ENCODE results near the gene CAP2. TPM values are rescaled to one million over a fixed set of nuclear protein-coding genes. Genes with fewer than 3 reads are reported as not detected.

The CAP2 gene
- total and polyA plus RNA-seq, 12 donors: 42.0 to 211 (median 156) TPM

- WGBS, 2 donors: 33 to 39% methylated on average over 3 of the region's 3 CpGs
- Histone ChIP-seq H3K4me3 (no peak overlapping the region), H3K4me1 (peaks cover 0 to 25% (median 0%) of the 10 kb centered on the region in 9 donors), H3K27me3 (no peaks in the 10 kb centered on the region), H3K9me3 (no peaks in the 10 kb centered on the region), H3K36me3 (no peaks in the 10 kb centered on the region), H3K27ac (peak overlapping the region in 1 of 10 donors; percentile 29)
- DNase-seq: no peak
- ATAC-seq: no peak
- intact Hi-C loops (cut with DNase I): no loop called here
- no peak for TF ChIP-seq CTCF (IDR thresholded peaks at IDR 0.05)
These were observed 63.3 kb downstream of the CAP2 start for GRCh38 chr6:17456711-17457110.

DNA sequence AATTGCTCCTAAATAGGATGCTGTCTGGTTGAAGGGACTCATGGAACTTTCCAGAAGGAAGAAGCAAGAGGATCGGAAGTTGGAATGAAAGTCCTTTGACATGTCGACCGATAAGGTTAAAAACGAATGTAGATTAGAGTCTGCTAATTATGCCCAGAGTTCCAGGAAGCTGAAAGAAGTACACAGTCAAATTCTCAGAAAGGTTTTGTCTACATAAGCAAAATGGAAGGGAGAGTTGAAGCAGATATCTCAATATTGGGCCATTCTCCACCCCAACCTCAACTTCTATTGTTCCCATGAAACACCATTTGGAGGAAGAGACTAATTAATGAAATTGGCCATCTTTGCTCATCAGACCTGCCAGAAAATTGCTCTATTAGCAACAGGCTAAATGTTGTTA is 64.0 kb downstream of the CAP2 start:
- peak in 1 of 8 donors; percentile 34 for ATAC-seq

GRCh38 chr6:17457956-17458355 is 64.6 kb downstream of the CAP2 start:
- no peaks in the 10 kb centered on the region for H3K27me3 ChIP-seq
- intact Hi-C loops (cut with DNase I): no loop called here
- no peak overlapping the region for H3K27ac ChIP-seq
- H3K9me3 ChIP-seq: no peaks in the 10 kb centered on the region
- no peaks in the 10 kb centered on the region for H3K36me3 ChIP-seq
- 76 to 81% methylated on average over 3 of the region's 3 CpGs for WGBS, 2 donors
- no peak for DNase-seq
- TF ChIP-seq CTCF (IDR thresholded peaks at IDR 0.05): no peak
- H3K4me3 ChIP-seq: no peak overlapping the region
- peaks cover 0 to 25% (median 0%) of the 10 kb centered on the region in 9 donors for H3K4me1 ChIP-seq
- ATAC-seq: no peak

More for the DNA sequence above, 64.0 kb downstream of the CAP2 start:
- peak overlapping the region in 1 of 10 donors; percentile 29 for H3K27ac ChIP-seq
- no peak for TF ChIP-seq CTCF (IDR thresholded peaks at IDR 0.05)
- no peak for DNase-seq
- H3K4me3 ChIP-seq: no peak overlapping the region
- H3K27me3 ChIP-seq: no peaks in the 10 kb centered on the region
- intact Hi-C loops (cut with DNase I): no loop called here
- no peaks in the 10 kb centered on the region for H3K9me3 ChIP-seq
- WGBS, 2 donors: 31 to 50% methylated on average over 4 of the region's 4 CpGs
- H3K36me3 ChIP-seq: no peaks in the 10 kb centered on the region
- H3K4me1 ChIP-seq: peaks cover 0 to 25% (median 0%) of the 10 kb centered on the region in 9 donors

DNA sequence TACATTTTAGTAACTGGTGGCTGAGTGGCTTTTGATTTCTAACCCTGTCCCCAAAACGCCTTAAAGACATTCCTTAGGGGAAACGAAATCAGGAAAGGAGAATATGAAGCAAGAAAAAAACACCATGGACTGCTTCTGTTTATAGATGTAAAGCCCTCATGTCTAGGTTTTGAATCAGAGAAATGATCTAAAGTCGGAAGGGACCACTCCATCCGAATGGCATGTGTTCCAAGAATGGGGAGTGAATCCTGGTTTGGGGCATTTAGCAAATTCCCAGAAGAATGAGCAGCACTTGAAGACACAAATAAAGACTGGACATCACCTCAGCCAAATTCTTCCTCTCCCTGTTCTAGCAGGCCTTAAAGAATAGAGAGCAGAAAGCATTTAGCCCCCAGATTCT is 65.6 kb downstream of the CAP2 start:
- intact Hi-C loops (cut with DNase I): no loop called here
- Histone ChIP-seq H3K36me3 (peaks cover 0 to 7% (median 0%) of the 10 kb centered on the region in 9 donors), H3K4me1 (peaks cover 0 to 25% (median 0%) of the 10 kb centered on the region in 9 donors), H3K27me3 (no peaks in the 10 kb centered on the region), H3K9me3 (no peaks in the 10 kb centered on the region), H3K4me3 (no peak overlapping the region), H3K27ac (peak overlapping the region in 1 of 10 donors; percentile 15)
- WGBS, 2 donors: 78 to 88% methylated on average over 4 of the region's 4 CpGs
- no peak for DNase-seq
- TF ChIP-seq CTCF (IDR thresholded peaks at IDR 0.05): no peak
- no peak for ATAC-seq
